ENCODE measurements around the gene FAM120A. TPM values are rescaled to one million over a fixed set of nuclear protein-coding genes. Genes with fewer than 3 reads are reported as not detected.

The FAM120A gene
- total and polyA plus RNA-seq, 9 of the 15 experiments (the other 6 are each of a cell fraction or from before 2014, with no cell fraction given) = 8.7 to 71.0 (median 42.2) TPM

DNA sequence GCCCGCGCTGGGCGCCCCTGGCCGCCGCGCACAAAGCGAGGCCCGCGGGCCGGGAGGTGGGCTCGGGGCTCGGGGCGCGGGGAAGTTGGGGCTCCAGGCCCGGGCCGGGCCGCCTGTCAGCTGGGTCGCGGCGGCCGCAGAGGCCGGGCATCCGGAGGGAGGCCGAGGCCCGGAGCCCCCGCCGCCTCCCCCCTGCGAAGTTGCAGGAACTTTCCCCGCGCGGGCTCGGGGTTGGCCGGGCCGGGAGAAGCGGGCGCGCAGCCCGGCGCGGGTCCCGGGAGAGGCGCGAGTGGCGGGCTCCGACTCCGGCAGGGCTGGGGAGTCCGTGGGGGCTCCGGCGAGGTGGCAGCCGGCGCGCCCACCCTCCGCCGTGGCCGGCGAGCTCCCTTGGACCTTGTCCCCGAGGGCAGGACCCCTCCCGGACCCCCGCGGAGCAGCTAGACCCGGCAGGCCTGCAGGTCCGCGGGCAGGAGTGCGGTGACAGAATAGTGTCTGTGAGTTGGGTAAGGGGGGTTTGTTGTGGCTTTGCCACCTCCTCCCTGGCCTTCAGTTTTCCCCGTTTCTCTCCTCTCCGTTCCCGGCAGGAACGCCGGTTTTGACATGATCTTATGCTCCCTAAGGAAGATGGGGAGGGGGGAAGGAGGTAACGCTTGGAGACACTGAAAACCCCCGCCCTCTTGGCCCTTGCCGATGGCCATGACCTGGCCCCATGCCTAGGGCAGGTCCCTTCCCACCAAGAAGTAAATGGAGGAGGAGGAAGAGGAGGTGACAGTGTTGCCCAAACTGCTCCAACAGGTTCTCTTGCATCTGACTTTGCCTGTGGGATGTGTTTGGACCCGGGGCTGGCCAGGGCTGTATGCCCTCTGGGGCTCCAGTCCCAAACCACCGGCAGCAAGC lies 125.8 kb downstream of the FAM120A start (continued):
- TF ChIP-seq, protein P1, sequence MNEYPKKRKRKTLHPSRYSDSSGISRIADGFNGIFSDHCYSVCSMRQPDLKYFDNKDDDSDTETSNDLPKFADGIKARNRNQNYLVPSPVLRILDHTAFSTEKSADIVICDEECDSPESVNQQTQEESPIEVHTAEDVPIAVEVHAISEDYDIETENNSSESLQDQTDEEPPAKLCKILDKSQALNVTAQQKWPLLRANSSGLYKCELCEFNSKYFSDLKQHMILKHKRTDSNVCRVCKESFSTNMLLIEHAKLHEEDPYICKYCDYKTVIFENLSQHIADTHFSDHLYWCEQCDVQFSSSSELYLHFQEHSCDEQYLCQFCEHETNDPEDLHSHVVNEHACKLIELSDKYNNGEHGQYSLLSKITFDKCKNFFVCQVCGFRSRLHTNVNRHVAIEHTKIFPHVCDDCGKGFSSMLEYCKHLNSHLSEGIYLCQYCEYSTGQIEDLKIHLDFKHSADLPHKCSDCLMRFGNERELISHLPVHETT (CRISPR knock-in tag; conservative IDR thresholded peaks at IDR 0.05 in 1 of 2, IDR thresholded peaks at IDR 0.05 in 1 of 2) = no peak
- TF ChIP-seq E2F6 (IDR thresholded peaks at IDR 0.05; ENCODE audit: borderline replicate concordance in 1 of 2, extremely low read depth in 1 of 2, insufficient read depth in 1 of 2, insufficient read length in 1 of 2, low read depth in 1 of 2, low read length in 1 of 2, poor library complexity in 1 of 2, severe bottlenecking in 1 of 2) = no peak
- no peak for TF ChIP-seq ZNF165 (CRISPR knock-in tag; IDR thresholded peaks at IDR 0.05; ENCODE audit: borderline replicate concordance)
- TF ChIP-seq PHF8 (IDR thresholded peaks at IDR 0.05; ENCODE audit: borderline replicate concordance, low read length) = no peak
- no peak for TF ChIP-seq ASH1L (IDR thresholded peaks at IDR 0.05; ENCODE audit: borderline replicate concordance, low read depth, partially characterized antibody)
- 0 out of 2 replicates have a peak, but pooled peaks have one; percentile 24 for TF ChIP-seq HNRNPL (IDR thresholded peaks at IDR 0.05; ENCODE audit: low read depth, low read length)
- TF ChIP-seq ZNF133 (CRISPR knock-in tag; IDR thresholded peaks at IDR 0.05) = no peak
- TF ChIP-seq, protein P2, sequence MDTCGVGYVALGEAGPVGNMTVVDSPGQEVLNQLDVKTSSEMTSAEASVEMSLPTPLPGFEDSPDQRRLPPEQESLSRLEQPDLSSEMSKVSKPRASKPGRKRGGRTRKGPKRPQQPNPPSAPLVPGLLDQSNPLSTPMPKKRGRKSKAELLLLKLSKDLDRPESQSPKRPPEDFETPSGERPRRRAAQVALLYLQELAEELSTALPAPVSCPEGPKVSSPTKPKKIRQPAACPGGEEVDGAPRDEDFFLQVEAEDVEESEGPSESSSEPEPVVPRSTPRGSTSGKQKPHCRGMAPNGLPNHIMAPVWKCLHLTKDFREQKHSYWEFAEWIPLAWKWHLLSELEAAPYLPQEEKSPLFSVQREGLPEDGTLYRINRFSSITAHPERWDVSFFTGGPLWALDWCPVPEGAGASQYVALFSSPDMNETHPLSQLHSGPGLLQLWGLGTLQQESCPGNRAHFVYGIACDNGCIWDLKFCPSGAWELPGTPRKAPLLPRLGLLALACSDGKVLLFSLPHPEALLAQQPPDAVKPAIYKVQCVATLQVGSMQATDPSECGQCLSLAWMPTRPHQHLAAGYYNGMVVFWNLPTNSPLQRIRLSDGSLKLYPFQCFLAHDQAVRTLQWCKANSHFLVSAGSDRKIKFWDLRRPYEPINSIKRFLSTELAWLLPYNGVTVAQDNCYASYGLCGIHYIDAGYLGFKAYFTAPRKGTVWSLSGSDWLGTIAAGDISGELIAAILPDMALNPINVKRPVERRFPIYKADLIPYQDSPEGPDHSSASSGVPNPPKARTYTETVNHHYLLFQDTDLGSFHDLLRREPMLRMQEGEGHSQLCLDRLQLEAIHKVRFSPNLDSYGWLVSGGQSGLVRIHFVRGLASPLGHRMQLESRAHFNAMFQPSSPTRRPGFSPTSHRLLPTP (IDR thresholded peaks at IDR 0.05; ENCODE audit: borderline replicate concordance, extremely low read depth, insufficient read length) = no peak
- TF ChIP-seq, protein P3, sequence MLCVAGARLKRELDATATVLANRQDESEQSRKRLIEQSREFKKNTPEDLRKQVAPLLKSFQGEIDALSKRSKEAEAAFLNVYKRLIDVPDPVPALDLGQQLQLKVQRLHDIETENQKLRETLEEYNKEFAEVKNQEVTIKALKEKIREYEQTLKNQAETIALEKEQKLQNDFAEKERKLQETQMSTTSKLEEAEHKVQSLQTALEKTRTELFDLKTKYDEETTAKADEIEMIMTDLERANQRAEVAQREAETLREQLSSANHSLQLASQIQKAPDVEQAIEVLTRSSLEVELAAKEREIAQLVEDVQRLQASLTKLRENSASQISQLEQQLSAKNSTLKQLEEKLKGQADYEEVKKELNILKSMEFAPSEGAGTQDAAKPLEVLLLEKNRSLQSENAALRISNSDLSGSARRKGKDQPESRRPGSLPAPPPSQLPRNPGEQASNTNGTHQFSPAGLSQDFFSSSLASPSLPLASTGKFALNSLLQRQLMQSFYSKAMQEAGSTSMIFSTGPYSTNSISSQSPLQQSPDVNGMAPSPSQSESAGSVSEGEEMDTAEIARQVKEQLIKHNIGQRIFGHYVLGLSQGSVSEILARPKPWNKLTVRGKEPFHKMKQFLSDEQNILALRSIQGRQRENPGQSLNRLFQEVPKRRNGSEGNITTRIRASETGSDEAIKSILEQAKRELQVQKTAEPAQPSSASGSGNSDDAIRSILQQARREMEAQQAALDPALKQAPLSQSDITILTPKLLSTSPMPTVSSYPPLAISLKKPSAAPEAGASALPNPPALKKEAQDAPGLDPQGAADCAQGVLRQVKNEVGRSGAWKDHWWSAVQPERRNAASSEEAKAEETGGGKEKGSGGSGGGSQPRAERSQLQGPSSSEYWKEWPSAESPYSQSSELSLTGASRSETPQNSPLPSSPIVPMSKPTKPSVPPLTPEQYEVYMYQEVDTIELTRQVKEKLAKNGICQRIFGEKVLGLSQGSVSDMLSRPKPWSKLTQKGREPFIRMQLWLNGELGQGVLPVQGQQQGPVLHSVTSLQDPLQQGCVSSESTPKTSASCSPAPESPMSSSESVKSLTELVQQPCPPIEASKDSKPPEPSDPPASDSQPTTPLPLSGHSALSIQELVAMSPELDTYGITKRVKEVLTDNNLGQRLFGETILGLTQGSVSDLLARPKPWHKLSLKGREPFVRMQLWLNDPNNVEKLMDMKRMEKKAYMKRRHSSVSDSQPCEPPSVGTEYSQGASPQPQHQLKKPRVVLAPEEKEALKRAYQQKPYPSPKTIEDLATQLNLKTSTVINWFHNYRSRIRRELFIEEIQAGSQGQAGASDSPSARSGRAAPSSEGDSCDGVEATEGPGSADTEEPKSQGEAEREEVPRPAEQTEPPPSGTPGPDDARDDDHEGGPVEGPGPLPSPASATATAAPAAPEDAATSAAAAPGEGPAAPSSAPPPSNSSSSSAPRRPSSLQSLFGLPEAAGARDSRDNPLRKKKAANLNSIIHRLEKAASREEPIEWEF (CRISPR knock-in tag; IDR thresholded peaks at IDR 0.05) = no peak
